ENCODE measurements around the gene LINS1. TPM values are rescaled to one million over a fixed set of nuclear protein-coding genes. Genes with fewer than 3 reads are reported as not detected.

The LINS1 gene
- total RNA-seq, 1 experiment from 2014 or later: 13.6 TPM

GRCh38 chr15:100588638-100589242, 13.2 kb downstream of the LINS1 start:
- Histone ChIP-seq H3K4me3 (ENCODE audit: low read depth in 2 of 2, low read length in 2 of 2) (no peak overlapping the region), H3K4me1 (ENCODE audit: control insufficient read depth, insufficient read depth, low read length) (no peaks in the 10 kb centered on the region), H3K9me3 (ENCODE audit: control insufficient read depth, insufficient read depth, low read depth, low read length) (peaks cover 44% of the 10 kb centered on the region; the same call in 1 of the 2 replicates), H3K27me3 (ENCODE audit: control insufficient read depth, insufficient read depth, low read length) (no peaks in the 10 kb centered on the region), H3K36me3 (ENCODE audit: control insufficient read depth, insufficient read depth, low read length) (no peaks in the 10 kb centered on the region), H3K27ac (ENCODE audit: low read length) (no peak overlapping the region)
- in situ Hi-C loops (cut with HindIII; ENCODE audit: low pct_unique_long_range_greater_than_20kb, low sequenced_read_pairs): no loop called here
- DNase-seq (ENCODE audit: low read depth, low spot score) (no peak), ATAC-seq (no peak)
- no TSS peak for BruUV-seq (replicated peaks)
- ChIA-PET CTCF (no interaction called here), POLR2A (no interaction called here)
- TF ChIP-seq POLR2AphosphoS5 (IDR thresholded peaks at IDR 0.05; ENCODE audit: low read depth, low read length): no peak
- TF ChIP-seq SIN3A (IDR thresholded peaks at IDR 0.05; ENCODE audit: borderline replicate concordance, insufficient read depth, low read depth, low read length): no peak
- no peak for TF ChIP-seq CTCF (IDR thresholded peaks at IDR 0.05)
- TF ChIP-seq, protein P1, sequence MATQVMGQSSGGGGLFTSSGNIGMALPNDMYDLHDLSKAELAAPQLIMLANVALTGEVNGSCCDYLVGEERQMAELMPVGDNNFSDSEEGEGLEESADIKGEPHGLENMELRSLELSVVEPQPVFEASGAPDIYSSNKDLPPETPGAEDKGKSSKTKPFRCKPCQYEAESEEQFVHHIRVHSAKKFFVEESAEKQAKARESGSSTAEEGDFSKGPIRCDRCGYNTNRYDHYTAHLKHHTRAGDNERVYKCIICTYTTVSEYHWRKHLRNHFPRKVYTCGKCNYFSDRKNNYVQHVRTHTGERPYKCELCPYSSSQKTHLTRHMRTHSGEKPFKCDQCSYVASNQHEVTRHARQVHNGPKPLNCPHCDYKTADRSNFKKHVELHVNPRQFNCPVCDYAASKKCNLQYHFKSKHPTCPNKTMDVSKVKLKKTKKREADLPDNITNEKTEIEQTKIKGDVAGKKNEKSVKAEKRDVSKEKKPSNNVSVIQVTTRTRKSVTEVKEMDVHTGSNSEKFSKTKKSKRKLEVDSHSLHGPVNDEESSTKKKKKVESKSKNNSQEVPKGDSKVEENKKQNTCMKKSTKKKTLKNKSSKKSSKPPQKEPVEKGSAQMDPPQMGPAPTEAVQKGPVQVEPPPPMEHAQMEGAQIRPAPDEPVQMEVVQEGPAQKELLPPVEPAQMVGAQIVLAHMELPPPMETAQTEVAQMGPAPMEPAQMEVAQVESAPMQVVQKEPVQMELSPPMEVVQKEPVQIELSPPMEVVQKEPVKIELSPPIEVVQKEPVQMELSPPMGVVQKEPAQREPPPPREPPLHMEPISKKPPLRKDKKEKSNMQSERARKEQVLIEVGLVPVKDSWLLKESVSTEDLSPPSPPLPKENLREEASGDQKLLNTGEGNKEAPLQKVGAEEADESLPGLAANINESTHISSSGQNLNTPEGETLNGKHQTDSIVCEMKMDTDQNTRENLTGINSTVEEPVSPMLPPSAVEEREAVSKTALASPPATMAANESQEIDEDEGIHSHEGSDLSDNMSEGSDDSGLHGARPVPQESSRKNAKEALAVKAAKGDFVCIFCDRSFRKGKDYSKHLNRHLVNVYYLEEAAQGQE (IDR thresholded peaks at IDR 0.05; ENCODE audit: insufficient read depth in 1 of 2, low read depth in 2 of 2, low read length in 1 of 2): no peak
- no peak for TF ChIP-seq TCF7L2 (IDR thresholded peaks at IDR 0.05; ENCODE audit: low read depth, low read length)
- intact Hi-C loops (cut with micrococcal nuclease; ENCODE audit: unreplicated experiment): no loop called here

DNA sequence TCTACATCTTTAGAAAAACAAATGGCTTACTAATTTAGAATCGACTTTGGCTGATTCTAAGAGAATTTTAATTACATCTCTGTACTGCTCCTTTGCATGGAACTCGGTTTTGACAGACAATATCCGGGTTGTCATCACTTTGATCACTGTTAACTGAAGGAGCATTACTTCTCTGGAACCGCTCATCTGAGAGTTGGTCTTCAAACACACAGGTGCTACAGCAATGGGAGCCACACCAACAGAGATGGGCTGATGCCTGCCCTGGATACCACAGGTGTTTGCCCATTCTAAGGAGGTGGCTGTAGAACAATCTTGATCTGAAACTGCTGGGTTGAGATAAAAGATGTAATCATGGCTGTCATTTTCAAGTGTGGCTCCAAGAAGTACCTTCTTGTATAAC, 21.6 kb downstream of the LINS1 start:
- Histone ChIP-seq H3K4me1 (ENCODE audit: control insufficient read depth, insufficient read depth, low read length) (no peaks in the 10 kb centered on the region), H3K27me3 (ENCODE audit: control insufficient read depth, insufficient read depth, low read length) (no peaks in the 10 kb centered on the region), H3K36me3 (ENCODE audit: control insufficient read depth, insufficient read depth, low read length) (peaks cover 2% of the 10 kb centered on the region; the same call in 1 of the 2 replicates), H3K4me3 (ENCODE audit: low read depth in 2 of 2, low read length in 2 of 2) (no peak overlapping the region), H3K27ac (ENCODE audit: low read length) (no peak overlapping the region), H3K9me3 (ENCODE audit: control insufficient read depth, insufficient read depth, low read depth, low read length) (peaks cover 3% of the 10 kb centered on the region)
- TF ChIP-seq CTCF (IDR thresholded peaks at IDR 0.05) (no peak), SIN3A (IDR thresholded peaks at IDR 0.05; ENCODE audit: borderline replicate concordance, insufficient read depth, low read depth, low read length) (no peak), TCF7L2 (IDR thresholded peaks at IDR 0.05; ENCODE audit: low read depth, low read length) (no peak), POLR2AphosphoS5 (IDR thresholded peaks at IDR 0.05; ENCODE audit: low read depth, low read length) (no peak)
- TF ChIP-seq, protein P1 (IDR thresholded peaks at IDR 0.05; ENCODE audit: insufficient read depth in 1 of 2, low read depth in 2 of 2, low read length in 1 of 2): no peak
- intact Hi-C loops (cut with micrococcal nuclease; ENCODE audit: unreplicated experiment) (no loop called here), in situ Hi-C loops (cut with HindIII; ENCODE audit: low pct_unique_long_range_greater_than_20kb, low sequenced_read_pairs) (no loop called here)
- POLR2A ChIA-PET: no interaction called here
- CTCF ChIA-PET: no interaction called here
- no peak for DNase-seq (ENCODE audit: low read depth, low spot score)
- no peak for ATAC-seq
- BruUV-seq (replicated peaks): no TSS peak
